Mammary epithelial cell (primary cell): ENCODE measurements around the gene RBL1.
"Not testable (repeated sequence)": the region's sequence is repeated elsewhere in the genome, so short reads cannot be mapped to it uniquely, and the experiment has no call there.

ENCODE experiments used
- EZH2 ChIP-seq: IDR thresholded peaks from 2 replicates; pipeline ENCODE4 v1.6.1; 2012; ENCODE audit warnings: low read length, inconsistent platforms, borderline replicate concordance
- TF ChIP-seq, protein P1 (sequence below), 2 donors: IDR thresholded peaks in 1 of 2; conservative IDR thresholded peaks in 1 of 2; 2 replicates each; pipeline ENCODE4 v1.5.1; 2011 to 2012; ENCODE audit warnings: inconsistent platforms in 2 of 2, low read length in 2 of 2, mild to moderate bottlenecking in 2 of 2, control low read depth in 1 of 2, low read depth in 1 of 2; ENCODE audit not compliant: insufficient read depth in 1 of 2; ENCODE audit errors: extremely low read depth in 1 of 2

GRCh38 chr20:36962354-36962941 is 133.3 kb downstream of the RBL1 start:
- TF ChIP-seq, protein P1, sequence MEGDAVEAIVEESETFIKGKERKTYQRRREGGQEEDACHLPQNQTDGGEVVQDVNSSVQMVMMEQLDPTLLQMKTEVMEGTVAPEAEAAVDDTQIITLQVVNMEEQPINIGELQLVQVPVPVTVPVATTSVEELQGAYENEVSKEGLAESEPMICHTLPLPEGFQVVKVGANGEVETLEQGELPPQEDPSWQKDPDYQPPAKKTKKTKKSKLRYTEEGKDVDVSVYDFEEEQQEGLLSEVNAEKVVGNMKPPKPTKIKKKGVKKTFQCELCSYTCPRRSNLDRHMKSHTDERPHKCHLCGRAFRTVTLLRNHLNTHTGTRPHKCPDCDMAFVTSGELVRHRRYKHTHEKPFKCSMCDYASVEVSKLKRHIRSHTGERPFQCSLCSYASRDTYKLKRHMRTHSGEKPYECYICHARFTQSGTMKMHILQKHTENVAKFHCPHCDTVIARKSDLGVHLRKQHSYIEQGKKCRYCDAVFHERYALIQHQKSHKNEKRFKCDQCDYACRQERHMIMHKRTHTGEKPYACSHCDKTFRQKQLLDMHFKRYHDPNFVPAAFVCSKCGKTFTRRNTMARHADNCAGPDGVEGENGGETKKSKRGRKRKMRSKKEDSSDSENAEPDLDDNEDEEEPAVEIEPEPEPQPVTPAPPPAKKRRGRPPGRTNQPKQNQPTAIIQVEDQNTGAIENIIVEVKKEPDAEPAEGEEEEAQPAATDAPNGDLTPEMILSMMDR (conservative IDR thresholded peaks at IDR 0.05 in 1 of 2, IDR thresholded peaks at IDR 0.05 in 1 of 2; ENCODE audit: extremely low read depth in 1 of 2, insufficient read depth in 1 of 2, low read depth in 1 of 2, low read length in 2 of 2) = not testable (repeated sequence)
- not testable (repeated sequence) for TF ChIP-seq EZH2
